ENCODE data around the gene EMD. TPM values are rescaled to one million over a fixed set of nuclear protein-coding genes. Genes with fewer than 3 reads are reported as not detected.

Gene EMD
- total and polyA plus RNA-seq, 2 donors (not counting 1 experiment from before 2014, with no cell fraction given) = 81.7 to 132 TPM

GRCh38 chrX:154397888-154398667 lies 19.0 kb downstream of the EMD start, which contains the start of gene RPL10:
Gene RPL10 (plus strand): TSS chrX:154398377. CDS start chrX:154398520, 143 bp downstream.
- H3K4me2 ChIP-seq (replicated peaks; ENCODE audit: low read depth, low read length, poor library complexity, severe bottlenecking) = peak within 1 kb of the TSS; percentile 81
- no peaks in the 10 kb centered on the region for H3K79me2 ChIP-seq (ENCODE audit: control insufficient read depth, insufficient read depth, low read length)
- H3K27me3 ChIP-seq (replicated peaks in 1 of 4; ENCODE audit: control extremely low read depth in 1 of 4, control insufficient read depth in 3 of 4, insufficient read depth in 4 of 4, low read length in 3 of 4) = no peaks in the 10 kb centered on the region
- TF ChIP-seq CTCF (IDR thresholded peaks at IDR 0.05) (no peak), EZH2 (IDR thresholded peaks at IDR 0.05; ENCODE audit: borderline replicate concordance, insufficient read depth, low read depth, low read length, poor library complexity, severe bottlenecking) (no peak)
- peak within 1 kb of the TSS; percentile 99 to 100 for H3K27ac ChIP-seq (ENCODE audit: low read length in 2 of 2)
- H3K36me3 ChIP-seq (replicated peaks in 1 of 2; ENCODE audit: control extremely low read depth in 1 of 2, control insufficient read depth in 1 of 2, extremely low read depth in 1 of 2, insufficient read depth in 2 of 2, low read length in 1 of 2) = peaks cover 0 to 22% of the 10 kb centered on the region in 2 experiments
- under 1% methylated on average over 58 of the region's 69 CpGs for WGBS (ENCODE audit: insufficient coverage)
- peak; percentile 76 for ATAC-seq (ENCODE audit: low read depth)
- no peaks in the 10 kb centered on the region for H3K9me3 ChIP-seq (ENCODE audit: control extremely low read depth in 1 of 3, control insufficient read depth in 2 of 3, insufficient read depth in 1 of 3, low read length in 2 of 3)
- peaks cover 30% of the 10 kb centered on the region for H4K20me1 ChIP-seq (ENCODE audit: control insufficient read depth, insufficient read depth, low read length, poor library complexity, severe bottlenecking)
- H3K4me1 Mint-ChIP-seq = peaks cover 17% of the 10 kb centered on the region
- intact Hi-C loops (cut with micrococcal nuclease) = loop anchor here (5.0 kb wide), 2 partner anchors 94 to 119 kb away; partner anchors contain the start of genes FAM3A and SLC10A3
- DNase-seq = peak; percentile 94
- H3K9me3 Mint-ChIP-seq (ENCODE audit: insufficient read depth) = no peaks in the 10 kb centered on the region
- peaks cover 12 to 20% of the 10 kb centered on the region in 2 donors for H3K4me1 ChIP-seq (ENCODE audit: control insufficient read depth in 2 of 2, insufficient read depth in 2 of 2, low read length in 2 of 2)
- CTCF ChIA-PET = interaction anchor here (0.7 to 3.2 kb wide), 12 partner anchors 12 to 135 kb away, joined by 3 to 17 read pairs (median 4); partner anchors contain the start of genes DNASE1L1, FAM3A, FLNA and SLC10A3
- H3K9ac ChIP-seq (ENCODE audit: low read length) = peak within 1 kb of the TSS; percentile 86
- H2AFZ ChIP-seq (ENCODE audit: insufficient read depth, low read depth, low read length, poor library complexity, severe bottlenecking) = peak within 1 kb of the TSS; percentile 39
- peak within 1 kb of the TSS; percentile 99 for H3K4me3 Mint-ChIP-seq
- POLR2A ChIA-PET = interaction anchor here (0.6 to 3.4 kb wide), 20 partner anchors 9 to 977 kb away, joined by 3 to 31 read pairs (median 6); partner anchors contain the start of genes ARHGAP4, ATP6AP1, DNASE1L1 and EMD
- no peaks in the 10 kb centered on the region for H3K27me3 Mint-ChIP-seq
- H3K4me3 ChIP-seq (ENCODE audit: control extremely low read depth in 1 of 5, extremely low read depth in 1 of 5, insufficient read depth in 1 of 5, low read depth in 2 of 5, low read length in 4 of 5) = peak within 1 kb of the TSS; percentile 63 to 96 (median 78)
- peak within 1 kb of the TSS; percentile 99 for H3K27ac Mint-ChIP-seq

All from B cell (primary cell).